GM13977 (cell line): ENCODE results near the gene GRB14.

ENCODE experiments used
- DNase-seq: peaks from one replicate; pipeline ENCODE4 v3.0.0; 2012; ENCODE audit warnings: low spot score
- in situ Hi-C: fragments of 300-500 bp; cut with MboI; formaldehyde crosslinking; loops from one replicate; pipeline ENCODE4 v1.12.0; 2022; ENCODE audit warnings: low sequenced_read_pairs, low pct_unique_long_range_greater_than_20kb, mixed read lengths, inconsistent platforms; ENCODE audit not compliant: unreplicated experiment
- TF ChIP-seq, protein P1 (sequence below): IDR thresholded peaks from 2 replicates; pipeline ENCODE4 v1.5.1; 2012; ENCODE audit warnings: mild to moderate bottlenecking, control low read depth; ENCODE audit not compliant: insufficient read depth; ENCODE audit errors: extremely low read depth, missing control alignments

The GRB14 gene

DNA sequence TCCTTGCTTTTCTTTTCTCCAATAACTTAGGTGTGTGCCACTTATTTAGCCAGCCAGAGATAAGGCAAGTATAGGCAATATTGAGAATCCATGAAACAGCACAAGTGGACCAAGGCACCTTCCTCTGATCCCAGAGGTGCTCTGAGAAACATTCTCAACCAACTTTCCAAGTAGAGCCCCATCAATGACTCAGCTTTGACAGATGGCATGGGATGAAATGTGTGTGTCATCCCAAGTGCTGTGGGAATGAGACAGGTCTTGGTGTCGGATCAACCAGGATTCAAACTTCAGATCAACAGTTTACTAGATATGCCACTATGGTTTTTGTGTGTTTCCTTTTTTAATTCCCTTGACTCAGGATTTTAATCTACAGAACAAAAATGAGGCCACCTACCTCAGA, 164.0 kb downstream of the GRB14 start:
- DNase-seq: no peak
- TF ChIP-seq, protein P1, sequence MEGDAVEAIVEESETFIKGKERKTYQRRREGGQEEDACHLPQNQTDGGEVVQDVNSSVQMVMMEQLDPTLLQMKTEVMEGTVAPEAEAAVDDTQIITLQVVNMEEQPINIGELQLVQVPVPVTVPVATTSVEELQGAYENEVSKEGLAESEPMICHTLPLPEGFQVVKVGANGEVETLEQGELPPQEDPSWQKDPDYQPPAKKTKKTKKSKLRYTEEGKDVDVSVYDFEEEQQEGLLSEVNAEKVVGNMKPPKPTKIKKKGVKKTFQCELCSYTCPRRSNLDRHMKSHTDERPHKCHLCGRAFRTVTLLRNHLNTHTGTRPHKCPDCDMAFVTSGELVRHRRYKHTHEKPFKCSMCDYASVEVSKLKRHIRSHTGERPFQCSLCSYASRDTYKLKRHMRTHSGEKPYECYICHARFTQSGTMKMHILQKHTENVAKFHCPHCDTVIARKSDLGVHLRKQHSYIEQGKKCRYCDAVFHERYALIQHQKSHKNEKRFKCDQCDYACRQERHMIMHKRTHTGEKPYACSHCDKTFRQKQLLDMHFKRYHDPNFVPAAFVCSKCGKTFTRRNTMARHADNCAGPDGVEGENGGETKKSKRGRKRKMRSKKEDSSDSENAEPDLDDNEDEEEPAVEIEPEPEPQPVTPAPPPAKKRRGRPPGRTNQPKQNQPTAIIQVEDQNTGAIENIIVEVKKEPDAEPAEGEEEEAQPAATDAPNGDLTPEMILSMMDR: no peak
- in situ Hi-C loops: no loop called here

DNA sequence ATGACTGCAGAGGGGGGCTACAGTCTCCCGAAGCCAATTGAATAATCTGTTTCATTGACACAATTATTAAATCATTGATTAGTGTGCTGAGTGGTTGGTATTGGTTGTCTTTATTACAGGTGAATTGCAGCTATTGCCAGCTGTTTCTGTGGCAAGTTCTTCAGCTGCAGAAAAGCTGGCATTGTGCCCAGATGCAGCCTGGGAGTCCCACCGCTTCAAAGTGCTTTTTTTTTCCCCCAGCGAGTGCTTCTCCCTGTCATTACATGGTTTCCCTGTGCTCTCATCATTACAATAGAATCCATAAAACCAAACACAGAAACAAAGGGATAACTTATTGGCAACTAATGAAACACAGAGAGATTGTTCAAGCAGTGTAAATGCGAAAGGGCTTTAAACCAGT, 164.7 kb downstream of the GRB14 start:
- TF ChIP-seq, protein P1: no peak
- no peak for DNase-seq
- in situ Hi-C loops: no loop called here

DNA sequence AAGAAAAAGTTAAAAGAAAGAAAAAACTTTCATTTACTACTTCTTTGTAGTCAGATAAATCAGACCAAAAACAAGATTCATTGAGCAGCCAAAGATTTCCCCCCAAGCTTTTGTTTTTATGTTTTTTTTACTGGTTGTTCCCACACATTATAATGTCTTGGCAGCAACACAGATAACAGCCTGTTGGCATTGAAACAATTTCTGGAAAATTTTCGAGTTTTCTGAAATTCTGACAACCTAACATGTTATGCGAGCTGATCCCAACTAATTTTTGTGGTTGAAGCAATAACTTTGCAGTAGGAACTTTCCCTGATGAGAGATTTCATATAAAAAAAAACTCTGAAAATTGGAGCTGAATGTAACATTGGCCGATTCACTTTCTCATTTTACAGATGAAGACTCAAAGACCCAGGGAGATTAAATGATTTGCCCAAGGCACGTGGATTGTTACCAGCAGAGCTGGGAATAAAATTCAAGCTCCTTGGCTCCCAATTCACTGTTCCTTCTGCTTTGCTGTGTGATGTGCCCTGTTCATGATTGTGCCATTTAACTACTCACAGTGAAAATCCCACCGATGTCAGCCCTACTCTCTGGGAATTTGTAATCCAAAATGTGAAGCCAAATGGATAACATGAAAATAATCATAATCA, 167.5 kb downstream of the GRB14 start:
- TF ChIP-seq, protein P1: no peak
- in situ Hi-C loops: no loop called here

DNA sequence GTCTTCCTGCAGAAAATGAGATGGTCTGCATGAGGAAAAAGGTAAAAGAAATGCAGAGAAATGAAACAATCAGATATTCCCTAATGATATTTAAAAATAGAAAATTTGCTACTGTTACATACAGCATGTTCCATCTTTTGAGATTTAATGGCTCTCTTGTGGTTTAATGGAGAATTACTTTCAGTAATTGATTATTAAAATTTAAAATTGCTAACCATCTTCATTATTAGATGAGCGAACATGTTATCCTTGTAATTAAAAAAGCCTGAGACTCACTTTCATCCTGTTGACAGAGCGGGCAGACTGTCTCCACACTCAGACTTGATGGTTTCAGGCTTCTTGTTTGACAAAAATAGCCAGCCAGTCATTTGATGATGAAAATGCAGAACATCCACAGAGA, 171.0 kb downstream of the GRB14 start:
- in situ Hi-C loops: no loop called here

More for the DNA sequence above, 167.5 kb downstream of the GRB14 start:
- DNase-seq: no peak

DNA sequence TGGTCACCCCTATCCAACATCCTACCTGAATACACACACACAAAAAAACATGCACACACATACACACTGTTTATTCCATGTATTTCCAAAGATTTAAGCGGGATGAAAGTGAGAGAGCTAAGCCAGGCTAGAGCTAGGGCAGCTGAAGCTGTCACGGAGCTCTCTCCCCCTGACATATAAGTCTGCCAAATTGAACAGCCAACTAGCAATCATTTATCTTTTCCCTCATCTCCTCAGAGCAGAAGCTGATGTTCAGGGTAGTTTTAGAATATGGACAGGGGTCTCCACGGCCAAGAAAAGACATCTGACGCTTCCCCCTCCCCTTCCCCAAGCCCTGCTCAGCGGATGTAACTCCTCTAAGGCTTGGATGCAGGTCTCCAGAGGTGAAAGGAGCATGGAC, 171.6 kb downstream of the GRB14 start:
- TF ChIP-seq, protein P1: no peak
- in situ Hi-C loops: no loop called here
- DNase-seq: no peak

More for the DNA sequence above, 171.0 kb downstream of the GRB14 start:
- DNase-seq: no peak
- TF ChIP-seq, protein P1: no peak

DNA sequence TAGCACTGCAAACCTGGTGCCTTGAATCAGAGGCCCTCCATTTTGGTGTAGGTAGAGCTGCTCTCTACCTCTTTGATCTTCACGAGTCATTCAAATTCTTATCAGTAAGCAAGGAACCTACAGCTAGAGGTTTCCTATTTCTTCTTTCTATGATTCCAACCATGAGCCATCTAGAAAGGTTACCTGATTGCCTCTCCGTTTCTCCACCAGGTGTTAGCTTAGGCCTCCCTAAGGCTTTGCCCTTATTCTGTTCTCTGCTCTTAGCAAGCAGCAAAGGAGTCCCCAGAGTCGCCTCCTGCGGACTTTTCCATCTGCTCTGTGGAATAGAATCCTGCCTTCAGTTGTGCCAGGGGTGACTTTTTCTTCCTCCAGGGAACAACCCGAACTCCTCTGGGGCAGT, 173.6 kb downstream of the GRB14 start:
- TF ChIP-seq, protein P1: no peak
- in situ Hi-C loops: no loop called here
- no peak for DNase-seq
